ENCODE data around the gene XYLT1.

The XYLT1 gene

GRCh38 chr16:17076818-17077498 lies 393.8 kb downstream of the XYLT1 start:
- in situ Hi-C loops (cut with HindIII; ENCODE audit: low sequenced_read_pairs): no loop called here

GRCh38 chr16:17076092-17076754 lies 394.5 kb downstream of the XYLT1 start:
- in situ Hi-C loops (cut with HindIII; ENCODE audit: low sequenced_read_pairs): no loop called here

GRCh38 chr16:17072104-17072503 lies 398.7 kb downstream of the XYLT1 start:
- in situ Hi-C loops (cut with HindIII; ENCODE audit: low sequenced_read_pairs): no loop called here

- in situ Hi-C loops (cut with HindIII; ENCODE audit: low sequenced_read_pairs): no loop called here
Observed at GRCh38 chr16:17070882-17071592, 399.7 kb downstream of the XYLT1 start.

- in situ Hi-C loops (cut with HindIII; ENCODE audit: low sequenced_read_pairs): loop anchor here (10.0 kb wide), 1 partner anchor 205 kb away; no protein-coding TSS in a partner anchor
Observed at GRCh38 chr16:17069681-17070080, 401.1 kb downstream of the XYLT1 start.

- in situ Hi-C loops (cut with HindIII; ENCODE audit: low sequenced_read_pairs): loop anchor here (10.0 kb wide), 1 partner anchor 206 kb away; no protein-coding TSS in a partner anchor
Observed at GRCh38 chr16:17068524-17068923, 402.2 kb downstream of the XYLT1 start.

- in situ Hi-C loops (cut with HindIII; ENCODE audit: low sequenced_read_pairs): loop anchor here (10.0 kb wide), 1 partner anchor 207 kb away; no protein-coding TSS in a partner anchor
Observed at GRCh38 chr16:17067882-17068281, 402.9 kb downstream of the XYLT1 start.

- in situ Hi-C loops (cut with HindIII; ENCODE audit: low sequenced_read_pairs): loop anchor here (10.0 kb wide), 1 partner anchor 211 kb away; no protein-coding TSS in a partner anchor
Observed at GRCh38 chr16:17063201-17064139, 407.3 kb downstream of the XYLT1 start.

- in situ Hi-C loops (cut with HindIII; ENCODE audit: low sequenced_read_pairs): loop anchor here (10.0 kb wide), 1 partner anchor 212 kb away; no protein-coding TSS in a partner anchor
Observed at GRCh38 chr16:17062676-17063075, 408.1 kb downstream of the XYLT1 start.

GRCh38 chr16:17061326-17061725 lies 409.4 kb downstream of the XYLT1 start:
- in situ Hi-C loops (cut with HindIII; ENCODE audit: low sequenced_read_pairs): loop anchor here (10.0 kb wide), 1 partner anchor 213 kb away; no protein-coding TSS in a partner anchor

GRCh38 chr16:17058471-17058870 lies 412.3 kb downstream of the XYLT1 start:
- in situ Hi-C loops (cut with HindIII; ENCODE audit: low sequenced_read_pairs): no loop called here

GRCh38 chr16:17056666-17057065 lies 414.1 kb downstream of the XYLT1 start:
- in situ Hi-C loops (cut with HindIII; ENCODE audit: low sequenced_read_pairs): no loop called here

GRCh38 chr16:17053536-17054160 lies 417.1 kb downstream of the XYLT1 start:
- in situ Hi-C loops (cut with HindIII; ENCODE audit: low sequenced_read_pairs): no loop called here

Data from endothelial cell of hepatic sinusoid (primary cell).